ENCODE measurements around the gene SLC16A3.

The SLC16A3 gene

DNA sequence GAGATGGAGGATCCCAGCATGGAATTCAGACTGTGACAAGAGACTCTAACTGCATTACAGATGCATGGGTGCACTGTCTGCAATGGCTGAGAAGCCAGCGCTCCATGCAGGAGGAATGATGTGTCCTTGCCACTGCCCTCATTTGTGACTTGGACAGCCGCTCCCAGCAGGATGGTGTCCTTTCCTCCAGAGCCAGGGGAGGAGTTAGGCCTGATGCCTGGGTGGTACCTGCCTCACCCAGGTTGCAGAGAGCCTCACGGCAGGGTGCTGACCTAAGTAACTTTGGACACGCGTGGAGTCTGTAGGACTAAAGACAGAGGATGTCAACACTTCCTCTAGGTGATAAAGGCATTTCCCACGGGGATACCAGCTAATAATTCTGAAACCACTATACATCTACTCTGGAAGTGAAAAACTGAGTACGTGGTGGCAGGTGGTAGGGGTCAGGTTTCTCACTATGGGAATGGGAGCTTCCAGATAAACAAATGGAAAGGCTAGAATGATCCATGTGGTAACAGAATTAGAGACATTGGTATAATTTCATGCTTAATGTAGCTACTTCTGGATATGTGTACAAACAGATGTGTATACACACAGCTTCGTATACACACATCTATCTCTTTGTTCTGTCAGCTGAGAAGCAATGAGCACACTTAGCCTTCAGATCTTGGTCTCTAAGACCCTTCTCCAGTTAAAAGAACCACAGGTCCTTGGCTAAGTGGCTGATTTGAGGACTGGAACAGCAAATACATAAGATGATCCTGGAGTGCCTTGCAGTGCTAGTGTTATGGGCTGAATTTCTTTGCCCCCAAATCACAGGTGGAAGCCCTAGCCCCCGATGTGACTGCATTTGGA, 58.4 kb downstream of the SLC16A3 start:
- TF ChIP-seq CTCF (IDR thresholded peaks at IDR 0.05; ENCODE audit: insufficient read depth, low read depth, low read length, missing control alignments): no peak
- no peak for DNase-seq (ENCODE audit: low read depth)
- no peak overlapping the region for H3K4me3 ChIP-seq (ENCODE audit: low read depth, low read length)

GRCh38 chr17:82287868-82288801, 59.3 kb downstream of the SLC16A3 start:
- DNase-seq (ENCODE audit: low read depth): no peak
- H3K4me3 ChIP-seq (ENCODE audit: low read depth, low read length): no peak overlapping the region
- no peak for TF ChIP-seq CTCF (IDR thresholded peaks at IDR 0.05; ENCODE audit: insufficient read depth, low read depth, low read length, missing control alignments)
